Muscle layer of colon (tissue), 2 donors: ENCODE results near the gene CCNI.
"Not testable (repeated sequence)": the region's sequence is repeated elsewhere in the genome, so short reads cannot be mapped to it uniquely, and the experiment has no call there.

ENCODE experiments used
- H3K27ac ChIP-seq: one replicate; pipeline ENCODE4 v1.7.0; 2013; ENCODE audit warnings: low read depth, mild to moderate bottlenecking, low read length, moderate library complexity
- H3K27me3 ChIP-seq, 2 donors: one replicate each; pipeline ENCODE4 v1.7.0; 2013; ENCODE audit warnings: low read length in 2 of 2, mild to moderate bottlenecking in 2 of 2; ENCODE audit not compliant: insufficient read depth in 2 of 2, control insufficient read depth in 1 of 2
- H3K36me3 ChIP-seq: one replicate; pipeline ENCODE4 v1.7.0; 2013; ENCODE audit warnings: mild to moderate bottlenecking, low read length; ENCODE audit not compliant: insufficient read depth
- H3K4me1 ChIP-seq: one replicate; pipeline ENCODE4 v1.7.0; 2013; ENCODE audit warnings: mild to moderate bottlenecking, low read length; ENCODE audit not compliant: insufficient read depth
- H3K4me3 ChIP-seq, 2 donors: one replicate each; pipeline ENCODE4 v1.7.0; 2013; ENCODE audit warnings: low read length in 2 of 2, low read depth in 1 of 2, mild to moderate bottlenecking in 1 of 2, moderate library complexity in 1 of 2
- H3K9ac ChIP-seq: one replicate; pipeline ENCODE4 v1.7.0; 2013; ENCODE audit warnings: low read length
- H3K9me3 ChIP-seq: one replicate; pipeline ENCODE4 v1.7.0; 2013; ENCODE audit warnings: mild to moderate bottlenecking, low read length
- donor health status: abdominal sarcoma.
- donor health status: Adenocarcinoma of cecum.

CCNI gene

DNA sequence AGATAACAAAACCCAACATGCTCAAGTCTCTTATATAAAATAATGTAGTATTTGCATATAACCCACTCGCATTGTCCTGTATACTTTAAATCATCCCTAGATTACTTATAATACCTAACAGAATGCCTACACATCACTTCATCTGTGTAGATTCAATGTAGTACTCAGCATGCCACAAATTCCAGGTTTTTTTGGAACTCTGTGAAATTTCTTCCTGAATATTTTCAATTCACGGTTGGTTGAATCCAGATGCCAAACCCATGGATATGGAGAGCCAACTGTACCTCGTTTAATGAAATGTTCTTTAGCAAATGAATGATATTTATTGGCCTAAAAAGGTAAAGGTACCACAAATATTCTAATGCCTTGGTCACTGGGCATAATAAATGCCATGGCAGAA lies 24.8 kb downstream of the CCNI start:
- Histone ChIP-seq H3K27me3 (no peaks in the 10 kb centered on the region), H3K9me3 (no peaks in the 10 kb centered on the region), H3K36me3 (peaks cover 41% of the 10 kb centered on the region), H3K4me1 (no peaks in the 10 kb centered on the region), H3K9ac (no peak overlapping the region), H3K4me3 (no peak overlapping the region), H3K27ac (no peak overlapping the region)

DNA sequence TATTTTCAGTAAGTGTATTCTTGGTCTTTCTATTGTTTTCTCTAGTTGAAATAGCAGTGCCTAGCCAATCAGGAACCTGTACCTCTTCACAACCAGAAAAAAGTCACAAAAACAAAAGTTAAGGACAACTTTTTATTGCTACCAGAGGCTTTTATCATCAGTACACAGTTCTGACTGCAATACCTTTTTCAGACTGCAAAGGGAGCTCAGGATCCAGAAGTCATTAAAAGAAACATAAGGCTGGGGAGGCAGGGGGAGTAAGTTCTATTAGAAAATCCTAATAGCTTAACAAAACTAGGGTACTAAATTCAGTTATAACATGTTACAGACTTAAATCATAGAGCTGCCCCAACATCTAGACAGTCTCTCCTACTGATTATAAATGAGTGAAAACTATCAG lies 28.8 kb downstream of the CCNI start:
- Histone ChIP-seq H3K9me3 (no peaks in the 10 kb centered on the region), H3K9ac (no peak overlapping the region), H3K27me3 (no peaks in the 10 kb centered on the region), H3K27ac (no peak overlapping the region), H3K4me1 (peaks cover 5% of the 10 kb centered on the region), H3K36me3 (peaks cover 29% of the 10 kb centered on the region), H3K4me3 (no peak overlapping the region)

DNA sequence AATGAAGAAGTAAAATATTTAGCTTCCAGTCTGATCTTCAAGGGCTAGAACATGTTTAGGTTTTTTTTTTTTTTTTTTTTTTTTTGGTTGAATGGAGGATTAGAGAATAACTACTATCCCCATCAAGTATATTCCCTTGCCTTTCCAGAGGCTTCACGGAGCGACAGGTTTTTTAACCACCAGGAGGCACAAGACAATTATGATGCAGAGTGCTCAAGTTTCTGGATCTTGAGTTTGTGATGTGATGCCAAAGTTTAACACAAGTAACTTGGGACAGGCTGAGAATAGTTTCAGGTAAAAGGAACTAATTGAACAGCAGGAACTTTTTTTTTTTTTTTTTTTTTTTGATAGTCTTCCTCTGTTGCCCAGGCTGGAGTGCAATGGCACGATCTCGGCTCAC lies 30.3 kb downstream of the CCNI start:
- H3K36me3 ChIP-seq = peaks cover 25% of the 10 kb centered on the region

DNA sequence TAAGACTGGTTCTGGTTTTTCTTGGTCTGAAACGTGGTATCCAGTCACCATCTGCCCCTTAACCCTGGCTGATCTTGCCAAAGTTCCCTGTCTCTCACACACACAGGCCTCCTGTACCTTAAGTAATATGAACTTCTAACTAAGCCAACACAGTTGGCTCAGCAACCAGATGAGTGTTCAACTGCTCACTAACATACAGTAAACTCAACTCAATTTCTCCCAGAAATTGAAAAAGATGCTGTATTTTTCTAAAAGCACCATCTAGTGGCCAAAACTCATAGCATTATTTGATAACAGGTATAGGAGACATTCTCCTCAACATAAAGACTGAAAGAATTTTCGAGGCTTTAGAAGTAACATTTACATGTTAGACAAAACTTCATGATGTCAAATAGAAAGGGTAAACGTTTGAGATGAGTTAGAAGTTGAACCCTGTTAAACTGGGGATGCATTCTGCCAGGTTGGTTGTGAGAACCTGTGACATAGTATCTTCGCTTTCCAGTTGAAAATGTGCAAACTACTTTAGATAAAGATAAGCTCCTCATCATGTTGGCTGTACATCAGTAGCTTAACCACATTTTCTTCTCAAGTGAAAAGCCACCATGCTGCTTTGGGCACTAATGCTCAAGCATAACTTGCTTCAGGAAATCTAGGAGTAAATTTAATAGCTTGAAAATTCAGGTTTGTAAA lies 31.2 kb downstream of the CCNI start:
- Histone ChIP-seq H3K9ac (no peak overlapping the region), H3K4me3 (no peak overlapping the region), H3K9me3 (no peaks in the 10 kb centered on the region), H3K36me3 (peaks cover 17% of the 10 kb centered on the region), H3K27me3 (no peaks in the 10 kb centered on the region), H3K4me1 (peaks cover 5% of the 10 kb centered on the region), H3K27ac (no peak overlapping the region)

More for the DNA sequence above, 30.3 kb downstream of the CCNI start:
- Histone ChIP-seq H3K9me3 (no peaks in the 10 kb centered on the region), H3K4me1 (peaks cover 5% of the 10 kb centered on the region), H3K27me3 (no peaks in the 10 kb centered on the region), H3K27ac (no peak overlapping the region), H3K9ac (no peak overlapping the region), H3K4me3 (no peak overlapping the region)

DNA sequence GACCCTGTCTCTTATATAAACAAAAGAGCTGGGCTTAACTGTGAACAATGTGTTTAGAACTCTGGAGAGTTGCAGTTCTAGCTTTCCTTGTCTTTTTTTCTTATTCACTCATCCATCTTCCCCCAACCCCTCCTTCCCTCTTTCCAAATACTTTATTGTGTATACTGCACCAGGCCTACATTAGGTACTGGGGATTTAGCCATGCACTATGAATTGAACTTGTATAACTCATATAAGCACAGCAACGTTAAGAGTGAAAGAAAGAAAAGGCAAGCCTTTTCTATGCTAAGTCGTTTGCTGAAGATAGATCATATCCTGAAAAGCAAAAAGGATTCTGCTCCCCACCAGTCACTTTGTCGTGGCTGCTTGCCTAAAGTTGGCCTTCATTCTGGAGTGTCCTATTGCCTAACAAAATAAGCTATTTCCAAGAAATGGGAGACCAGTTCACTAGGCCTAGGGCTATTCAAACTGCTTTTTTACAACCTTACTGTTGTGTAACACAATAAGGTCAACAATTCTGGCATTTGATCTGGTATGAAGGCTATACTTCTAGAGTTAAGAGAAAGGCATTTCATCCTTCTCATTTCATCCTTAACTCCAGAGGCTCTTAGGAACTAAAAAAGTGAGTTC lies 32.2 kb downstream of the CCNI start:
- H3K27ac ChIP-seq = no peak overlapping the region
- H3K4me1 ChIP-seq = peaks cover 5% of the 10 kb centered on the region
- no peaks in the 10 kb centered on the region for H3K9me3 ChIP-seq
- H3K4me3 ChIP-seq = no peak overlapping the region
- peaks cover 20% of the 10 kb centered on the region for H3K36me3 ChIP-seq
- H3K27me3 ChIP-seq = no peaks in the 10 kb centered on the region
- no peak overlapping the region for H3K9ac ChIP-seq

DNA sequence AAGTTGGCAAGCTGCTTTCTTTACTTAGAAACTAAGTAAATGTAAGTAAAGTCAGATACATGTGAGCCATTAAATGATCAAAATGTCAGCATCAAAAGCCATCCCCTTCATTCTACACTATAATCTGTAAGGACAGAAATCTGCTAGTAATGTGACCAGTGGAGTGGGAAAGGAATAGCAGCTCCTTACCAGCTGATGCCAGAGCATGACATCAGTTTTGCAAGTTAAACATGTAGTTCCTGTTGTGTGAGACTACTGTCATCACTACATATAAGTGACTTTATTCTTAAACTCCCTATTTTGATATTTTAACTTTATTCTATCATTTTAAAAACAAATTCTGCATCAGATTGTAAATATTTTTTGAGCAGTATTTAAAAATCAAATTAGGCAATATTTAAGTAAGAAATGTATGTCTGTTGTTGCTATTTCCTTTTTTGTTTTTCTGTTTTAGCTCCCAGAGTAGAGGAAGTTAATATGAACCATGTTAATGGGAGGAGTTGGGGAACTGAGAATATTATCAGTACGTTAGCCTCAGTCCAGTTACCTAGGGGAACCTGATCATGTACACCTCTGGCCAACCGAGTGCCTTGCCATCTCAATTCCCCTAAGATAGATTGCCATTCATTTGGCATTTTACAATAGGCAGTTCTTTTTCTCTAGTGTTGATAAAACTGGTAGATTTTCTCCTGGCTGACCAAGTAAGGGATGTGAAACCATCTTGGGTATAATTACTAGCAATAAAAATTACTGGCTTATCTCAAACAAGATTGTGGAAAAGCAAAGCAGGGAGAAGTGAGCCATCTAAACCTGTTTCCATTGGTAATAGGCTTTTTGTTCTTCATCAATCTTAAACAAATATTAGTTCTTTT lies 34.7 kb downstream of the CCNI start:
- H3K27ac ChIP-seq = no peak overlapping the region
- peaks cover 5% of the 10 kb centered on the region for H3K4me1 ChIP-seq
- H3K9me3 ChIP-seq = no peaks in the 10 kb centered on the region
- H3K9ac ChIP-seq = no peak overlapping the region
- H3K27me3 ChIP-seq = no peaks in the 10 kb centered on the region
- H3K36me3 ChIP-seq = peaks cover 15% of the 10 kb centered on the region
- H3K4me3 ChIP-seq = no peak overlapping the region

DNA sequence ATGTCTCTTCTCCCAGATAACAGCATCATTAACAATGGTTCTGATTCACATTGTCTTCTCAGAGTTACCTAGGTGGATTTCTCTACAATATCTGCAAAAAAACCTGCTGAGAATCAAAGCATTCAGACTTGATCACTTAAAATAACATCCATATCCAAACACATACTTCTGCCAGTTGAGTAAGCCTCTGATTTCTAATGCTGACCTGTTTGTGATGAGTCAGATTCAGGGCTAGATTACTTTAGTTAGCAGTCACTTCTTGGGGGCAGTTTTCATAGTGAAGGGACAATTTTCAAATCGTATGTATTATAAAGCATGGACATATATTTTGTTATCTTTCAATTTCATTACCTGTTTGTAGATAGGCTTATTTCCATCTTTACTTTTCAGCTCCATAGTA lies 35.5 kb downstream of the CCNI start:
- H3K4me3 ChIP-seq = no peak overlapping the region
- H3K4me1 ChIP-seq = peaks cover 5% of the 10 kb centered on the region
- no peak overlapping the region for H3K9ac ChIP-seq
- no peaks in the 10 kb centered on the region for H3K9me3 ChIP-seq
- no peak overlapping the region for H3K27ac ChIP-seq
- no peaks in the 10 kb centered on the region for H3K27me3 ChIP-seq
- H3K36me3 ChIP-seq = peaks cover 21% of the 10 kb centered on the region

DNA sequence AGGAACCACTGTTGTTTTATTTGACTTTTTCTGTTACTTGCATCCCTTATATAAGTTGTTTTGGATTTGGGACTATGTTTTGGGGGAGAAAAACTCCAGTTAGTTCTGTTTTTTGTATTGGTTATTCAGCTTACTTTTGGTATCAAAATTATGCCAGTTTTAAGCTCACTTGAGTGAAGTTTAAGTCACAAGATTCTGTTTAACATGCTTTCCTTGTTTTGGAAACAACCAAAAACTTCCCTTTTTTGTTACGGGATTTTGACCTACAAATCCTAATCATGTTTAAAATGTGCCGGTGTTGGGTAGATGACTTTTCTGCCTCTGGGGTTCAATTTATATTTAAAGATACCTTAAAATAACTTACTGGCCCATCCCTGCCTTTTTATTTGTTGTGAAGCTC lies 36.0 kb downstream of the CCNI start:
- H3K36me3 ChIP-seq = peaks cover 25% of the 10 kb centered on the region
- no peak overlapping the region for H3K27ac ChIP-seq
- peaks cover 5% of the 10 kb centered on the region for H3K4me1 ChIP-seq
- H3K9me3 ChIP-seq = no peaks in the 10 kb centered on the region
- H3K9ac ChIP-seq = no peak overlapping the region
- no peaks in the 10 kb centered on the region for H3K27me3 ChIP-seq
- no peak overlapping the region for H3K4me3 ChIP-seq

DNA sequence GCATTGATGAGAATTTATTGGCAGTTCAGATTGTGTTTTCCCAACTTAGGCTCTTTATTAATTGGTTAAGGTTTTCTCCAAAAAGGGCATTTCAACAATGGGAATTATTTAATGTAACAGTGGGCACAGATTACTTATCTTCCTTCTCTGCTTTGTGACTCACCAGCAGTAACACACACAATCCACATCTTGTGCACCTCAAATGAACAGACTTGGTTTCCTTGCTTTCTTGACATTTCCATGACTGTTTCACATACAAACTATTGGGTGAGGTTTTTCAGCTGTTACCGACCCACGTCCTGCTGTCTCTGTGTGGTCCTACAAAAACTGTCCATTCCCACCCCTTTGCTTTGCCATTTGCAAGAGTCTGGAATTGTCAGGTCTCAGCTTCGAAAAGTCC lies 38.1 kb downstream of the CCNI start:
- no peak overlapping the region for H3K9ac ChIP-seq
- peaks cover 28% of the 10 kb centered on the region for H3K36me3 ChIP-seq
- H3K4me3 ChIP-seq = no peak overlapping the region
- no peaks in the 10 kb centered on the region for H3K9me3 ChIP-seq
- H3K27me3 ChIP-seq = no peaks in the 10 kb centered on the region
- no peak overlapping the region for H3K27ac ChIP-seq
- H3K4me1 ChIP-seq = no peaks in the 10 kb centered on the region

DNA sequence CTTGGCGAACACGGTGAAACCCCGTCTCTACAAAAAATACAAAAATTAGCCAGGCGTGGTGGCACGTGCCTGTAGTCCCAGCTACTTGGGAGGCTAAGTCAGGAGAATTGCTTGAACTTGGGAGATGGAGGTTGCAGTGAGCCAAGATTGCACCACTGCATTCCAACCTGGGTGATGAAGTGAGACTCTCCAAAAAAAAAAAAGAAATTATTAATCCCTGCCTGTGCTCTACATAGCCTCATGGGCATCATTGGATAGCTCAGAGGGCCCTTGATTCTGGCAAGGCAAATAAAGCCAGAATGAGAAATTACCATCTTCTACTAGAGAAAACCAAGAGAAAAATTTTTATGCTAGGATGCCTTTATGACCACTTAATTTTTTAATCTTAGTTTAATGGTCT lies 38.6 kb downstream of the CCNI start:
- H3K36me3 ChIP-seq = peaks cover 28% of the 10 kb centered on the region

DNA sequence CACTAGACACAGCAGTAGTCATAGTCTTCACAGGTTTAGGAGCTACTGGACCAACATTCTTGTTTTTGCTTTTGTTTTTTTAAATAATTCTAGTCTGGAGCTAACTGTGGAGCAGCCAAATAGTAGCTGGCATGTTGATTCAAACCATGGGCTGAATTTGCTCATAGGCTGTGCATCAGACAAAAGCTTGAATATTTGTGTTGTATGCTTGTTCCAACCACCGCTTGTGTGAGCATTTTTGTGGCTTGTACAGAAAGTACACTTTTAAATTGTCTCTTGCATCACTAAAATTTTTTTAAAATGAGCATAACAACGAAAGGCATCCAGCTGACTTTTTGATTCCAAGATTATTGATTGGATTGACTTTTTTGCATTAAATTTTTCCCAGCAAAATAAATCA lies 39.6 kb downstream of the CCNI start:
- no peaks in the 10 kb centered on the region for H3K27me3 ChIP-seq

More for the DNA sequence above, 38.6 kb downstream of the CCNI start:
- H3K4me1 ChIP-seq, H3K4me3 ChIP-seq, H3K9me3 ChIP-seq, H3K27ac ChIP-seq, H3K27me3 ChIP-seq, H3K9ac ChIP-seq: not testable (repeated sequence)

More for the DNA sequence above, 39.6 kb downstream of the CCNI start:
- H3K27ac ChIP-seq = no peak overlapping the region
- no peaks in the 10 kb centered on the region for H3K4me1 ChIP-seq
- H3K4me3 ChIP-seq = no peak overlapping the region
- H3K9me3 ChIP-seq = no peaks in the 10 kb centered on the region
- no peak overlapping the region for H3K9ac ChIP-seq
- H3K36me3 ChIP-seq = peaks cover 36% of the 10 kb centered on the region
